Activated CD8-positive, alpha-beta T cell treated with anti-CD3 and anti-CD28 coated beads, Interleukin-2, amount 10 ng/mL, durations not matched to agents 7 days and 5 days (primary cell): ENCODE data around the gene TVP23A. TPM values are rescaled to one million over a fixed set of nuclear protein-coding genes. Genes with fewer than 3 reads are reported as not detected.
"Not testable (repeated sequence)": the region's sequence is repeated elsewhere in the genome, so short reads cannot be mapped to it uniquely, and the experiment has no call there.

Experiments
- ATAC-seq: fragments of 150-1000 bp; cut with Tn5 transposase; one replicate; pipeline ENCODE4 v1.10.0; 2021; ENCODE audit warnings: moderate library complexity
- CTCF ChIA-PET: fragments of 350-600 bp; sonication (Branson Sonifier 250); formaldehyde crosslinking; loops from one replicate; lab custom pipeline; 2021; ENCODE audit warnings: antibody characterized with exemption; lab: Charles Lee
- POLR2A ChIA-PET: fragments of 350-600 bp; sonication (Branson Sonifier 250); formaldehyde crosslinking; loops from one replicate; lab custom pipeline; 2021; ENCODE audit warnings: antibody characterized with exemption; lab: Charles Lee
- DNase-seq: peaks from one replicate; pipeline ENCODE4 v3.0.0-alpha.2; 2020
- H3K27ac Mint-ChIP-seq: one replicate; pipeline ENCODE4 v1.8.0; 2021; ENCODE audit warnings: mild to moderate bottlenecking, mixed read lengths
- H3K27me3 Mint-ChIP-seq: one replicate; pipeline ENCODE4 v1.8.0; 2021; ENCODE audit warnings: low read depth, mixed read lengths
- H3K36me3 Mint-ChIP-seq: one replicate; pipeline ENCODE4 v1.8.0; 2021; ENCODE audit warnings: low read depth, mixed read lengths
- H3K4me1 Mint-ChIP-seq: one replicate; pipeline ENCODE4 v1.8.0; 2021; ENCODE audit warnings: low read depth, mixed read lengths
- H3K4me3 Mint-ChIP-seq: one replicate; pipeline ENCODE4 v1.8.0; 2021; ENCODE audit warnings: mild to moderate bottlenecking, mixed read lengths
- H3K9me3 Mint-ChIP-seq: one replicate; pipeline ENCODE4 v1.8.0; 2022; ENCODE audit warnings: mixed read lengths; ENCODE audit not compliant: insufficient read depth
- total RNA-seq, 2 experiments: library from RNA; stranded (reverse); gene quantifications; one replicate each; pipeline ENCODE4 v1.2.3, GENCODE V29; 2021

The TVP23A gene
- total RNA-seq, 2 experiments from 2014 or later = not detected

DNA sequence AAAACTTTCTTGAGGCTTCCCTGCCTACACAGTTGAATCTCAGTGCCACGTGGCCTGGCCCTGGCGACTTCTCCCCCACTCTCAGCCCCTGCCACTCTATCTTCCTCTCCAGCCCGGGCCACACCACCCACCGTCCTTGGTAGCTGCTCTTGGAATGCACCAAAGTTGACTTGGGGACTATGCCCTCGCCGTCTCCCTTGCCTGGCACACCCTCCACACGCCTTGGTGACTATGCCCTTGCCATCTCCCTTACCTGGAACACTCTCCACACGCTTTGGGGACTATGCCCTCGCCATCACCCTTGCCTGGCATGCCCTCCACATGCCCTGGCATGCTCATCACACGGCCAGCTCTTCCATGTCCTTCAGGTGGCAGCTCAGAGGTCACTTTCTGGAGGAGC, 15.5 kb upstream of the TVP23A start:
- peaks cover 24% of the 10 kb centered on the region for H3K27me3 Mint-ChIP-seq
- ChIA-PET CTCF (no interaction called here), POLR2A (no interaction called here)
- DNase-seq (no peak), ATAC-seq (no peak)
- H3K9me3 Mint-ChIP-seq = no peaks in the 10 kb centered on the region
- no peaks in the 10 kb centered on the region for H3K36me3 Mint-ChIP-seq
- no peaks in the 10 kb centered on the region for H3K4me1 Mint-ChIP-seq
- H3K27ac Mint-ChIP-seq = no peak overlapping the region
- no peak overlapping the region for H3K4me3 Mint-ChIP-seq

DNA sequence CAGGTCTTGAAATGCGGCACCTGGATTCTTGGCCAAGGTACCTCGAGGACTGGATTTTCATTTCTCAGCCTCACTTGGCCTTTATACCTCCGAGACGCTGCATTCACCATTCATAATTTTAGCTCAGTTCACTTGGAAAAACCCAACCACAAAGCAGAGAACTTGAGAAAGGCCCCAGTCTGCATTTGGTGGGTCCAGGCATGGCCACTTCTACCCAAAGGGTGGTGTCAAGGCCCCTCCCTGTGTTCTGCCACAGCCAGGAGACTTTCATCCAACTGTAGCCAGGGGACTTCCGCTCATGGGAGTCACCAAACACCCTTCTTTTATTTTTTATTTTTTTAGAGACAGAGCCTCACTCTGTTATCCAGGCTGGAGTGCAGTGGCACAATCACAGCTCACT, 14.7 kb upstream of the TVP23A start:
- Mint-ChIP-seq H3K4me3 (no peak overlapping the region), H3K4me1 (no peaks in the 10 kb centered on the region), H3K27ac (no peak overlapping the region), H3K27me3 (peaks cover 25% of the 10 kb centered on the region), H3K9me3 (no peaks in the 10 kb centered on the region), H3K36me3 (no peaks in the 10 kb centered on the region)
- no peak for DNase-seq
- no peak for ATAC-seq
- ChIA-PET POLR2A (no interaction called here), CTCF (no interaction called here)

DNA sequence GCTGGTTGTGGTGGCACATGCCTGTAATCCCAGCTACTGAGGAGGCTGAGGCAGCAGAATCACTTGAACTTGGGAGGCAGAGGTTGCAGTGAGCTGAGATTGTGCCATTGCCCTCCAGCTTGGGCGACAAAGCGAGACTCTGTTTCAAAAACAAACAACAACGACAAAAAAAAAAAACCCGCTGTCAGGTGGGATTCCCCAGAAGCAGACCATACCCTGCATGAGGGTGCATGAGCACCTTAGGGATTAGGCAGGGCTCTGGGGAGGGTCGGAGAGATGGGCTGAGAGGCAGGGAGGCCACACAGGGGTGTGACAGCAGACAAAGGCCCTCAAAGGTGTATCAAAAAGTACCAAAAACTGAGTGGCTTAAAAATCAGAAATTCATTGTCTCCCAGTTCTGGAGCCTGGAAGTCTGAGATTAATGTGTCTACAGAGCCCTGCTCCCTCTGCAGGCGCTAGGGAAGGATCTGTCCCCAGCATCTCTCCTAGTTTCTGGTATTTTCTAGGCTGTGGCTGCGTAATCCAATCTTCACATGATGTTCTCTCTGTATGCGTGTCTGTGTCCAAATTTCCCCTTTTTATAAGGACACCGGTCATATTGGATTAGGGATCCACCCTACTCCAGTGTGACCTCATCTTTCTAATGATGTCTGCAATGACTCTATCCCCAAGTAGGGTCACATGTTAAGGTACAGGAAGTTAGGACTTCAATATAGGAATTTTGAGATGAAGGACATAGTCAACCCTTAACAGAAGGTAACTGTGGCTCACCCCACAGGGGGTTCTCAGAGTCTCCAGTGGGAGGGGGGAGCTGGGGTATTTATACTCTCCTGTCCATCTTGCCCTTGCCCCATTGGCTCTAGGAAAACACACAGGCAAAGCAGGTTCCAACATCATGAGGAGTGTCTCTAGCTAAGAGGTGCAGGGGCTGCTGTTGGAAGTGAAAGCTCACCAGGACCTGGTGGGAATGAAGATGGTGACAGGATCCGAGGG, 13.6 kb upstream of the TVP23A start:
- DNase-seq (no peak), ATAC-seq (no peak)
- Mint-ChIP-seq H3K36me3 (no peaks in the 10 kb centered on the region), H3K27ac (no peak overlapping the region), H3K4me1 (no peaks in the 10 kb centered on the region), H3K4me3 (no peak overlapping the region), H3K27me3 (peaks cover 22% of the 10 kb centered on the region), H3K9me3 (no peaks in the 10 kb centered on the region)
- POLR2A ChIA-PET = no interaction called here
- CTCF ChIA-PET = no interaction called here

DNA sequence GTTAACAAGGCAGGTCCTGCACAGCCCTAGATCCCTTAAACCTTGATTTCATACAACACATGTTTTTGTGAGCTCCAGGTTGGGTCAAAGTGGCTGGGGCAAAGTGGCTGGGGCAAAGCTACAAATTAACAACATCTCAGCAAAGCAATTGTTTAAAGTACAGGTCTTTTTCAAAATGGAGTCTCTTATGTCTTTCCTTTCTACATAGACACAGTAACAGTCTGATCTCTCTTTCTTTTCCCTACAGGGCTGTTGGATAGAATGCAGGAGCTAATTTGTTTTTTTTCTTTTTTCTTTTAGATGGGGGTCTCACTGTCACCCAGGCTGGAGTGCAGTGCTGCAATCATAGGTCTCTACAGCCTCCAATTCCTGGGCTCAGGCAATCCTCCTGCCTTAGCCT, 11.6 kb upstream of the TVP23A start:
- H3K4me3 Mint-ChIP-seq, H3K4me1 Mint-ChIP-seq, ATAC-seq, H3K9me3 Mint-ChIP-seq, POLR2A ChIA-PET, H3K36me3 Mint-ChIP-seq, CTCF ChIA-PET, H3K27ac Mint-ChIP-seq, DNase-seq: not testable (repeated sequence)
- H3K27me3 Mint-ChIP-seq = peaks cover 20% of the 10 kb centered on the region

- H3K4me3 Mint-ChIP-seq, DNase-seq: not testable (repeated sequence)
Measured at GRCh38 chr16:10829390-10830098, 10.9 kb upstream of the TVP23A start.

DNA sequence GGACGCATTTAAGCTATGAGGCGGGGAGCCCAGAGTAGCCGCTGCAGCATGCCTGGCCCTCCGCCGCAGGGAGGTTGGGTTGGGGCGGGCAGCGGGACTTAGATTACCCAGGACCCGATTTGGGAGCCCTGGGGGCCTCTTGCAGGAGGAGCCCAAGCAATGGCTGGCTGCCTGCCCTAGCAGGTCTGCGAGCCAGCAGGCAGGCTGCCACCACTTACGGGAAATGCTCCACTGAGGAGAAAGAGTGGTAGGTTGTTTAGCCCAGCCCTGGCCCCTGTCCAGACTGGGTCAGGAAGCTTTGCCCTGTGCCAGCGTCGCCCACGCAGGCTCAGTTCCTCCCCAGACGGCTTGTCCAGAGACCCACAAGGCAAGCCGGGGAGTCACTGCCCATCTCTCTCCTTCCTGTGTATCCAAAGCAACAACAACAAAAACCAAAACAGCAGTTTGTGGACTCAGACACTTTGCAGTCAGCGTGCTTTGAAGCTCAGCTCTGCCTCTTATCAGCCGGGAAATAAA, 10.3 kb upstream of the TVP23A start:
- no peaks in the 10 kb centered on the region for H3K4me1 Mint-ChIP-seq
- no peaks in the 10 kb centered on the region for H3K9me3 Mint-ChIP-seq
- H3K27me3 Mint-ChIP-seq = peaks cover 15% of the 10 kb centered on the region
- ChIA-PET CTCF (no interaction called here), POLR2A (no interaction called here)
- DNase-seq (no peak), ATAC-seq (no peak)
- H3K4me3 Mint-ChIP-seq = no peak overlapping the region
- H3K27ac Mint-ChIP-seq = no peak overlapping the region
- no peaks in the 10 kb centered on the region for H3K36me3 Mint-ChIP-seq

More at GRCh38 chr16:10829390-10830098, 10.9 kb upstream of the TVP23A start:
- H3K4me1 Mint-ChIP-seq, H3K9me3 Mint-ChIP-seq, H3K27ac Mint-ChIP-seq, H3K36me3 Mint-ChIP-seq, POLR2A ChIA-PET, CTCF ChIA-PET, ATAC-seq: not testable (repeated sequence)
- peaks cover 16% of the 10 kb centered on the region for H3K27me3 Mint-ChIP-seq

GRCh38 chr16:10827691-10828341, 9.2 kb upstream of the TVP23A start:
- no peak for DNase-seq
- CTCF ChIA-PET = no interaction called here
- H3K9me3 Mint-ChIP-seq = no peaks in the 10 kb centered on the region
- no peak overlapping the region for H3K27ac Mint-ChIP-seq
- POLR2A ChIA-PET = no interaction called here
- no peak overlapping the region for H3K4me3 Mint-ChIP-seq
- no peaks in the 10 kb centered on the region for H3K4me1 Mint-ChIP-seq
- ATAC-seq = no peak
- peaks cover 15% of the 10 kb centered on the region for H3K27me3 Mint-ChIP-seq
- no peaks in the 10 kb centered on the region for H3K36me3 Mint-ChIP-seq

DNA sequence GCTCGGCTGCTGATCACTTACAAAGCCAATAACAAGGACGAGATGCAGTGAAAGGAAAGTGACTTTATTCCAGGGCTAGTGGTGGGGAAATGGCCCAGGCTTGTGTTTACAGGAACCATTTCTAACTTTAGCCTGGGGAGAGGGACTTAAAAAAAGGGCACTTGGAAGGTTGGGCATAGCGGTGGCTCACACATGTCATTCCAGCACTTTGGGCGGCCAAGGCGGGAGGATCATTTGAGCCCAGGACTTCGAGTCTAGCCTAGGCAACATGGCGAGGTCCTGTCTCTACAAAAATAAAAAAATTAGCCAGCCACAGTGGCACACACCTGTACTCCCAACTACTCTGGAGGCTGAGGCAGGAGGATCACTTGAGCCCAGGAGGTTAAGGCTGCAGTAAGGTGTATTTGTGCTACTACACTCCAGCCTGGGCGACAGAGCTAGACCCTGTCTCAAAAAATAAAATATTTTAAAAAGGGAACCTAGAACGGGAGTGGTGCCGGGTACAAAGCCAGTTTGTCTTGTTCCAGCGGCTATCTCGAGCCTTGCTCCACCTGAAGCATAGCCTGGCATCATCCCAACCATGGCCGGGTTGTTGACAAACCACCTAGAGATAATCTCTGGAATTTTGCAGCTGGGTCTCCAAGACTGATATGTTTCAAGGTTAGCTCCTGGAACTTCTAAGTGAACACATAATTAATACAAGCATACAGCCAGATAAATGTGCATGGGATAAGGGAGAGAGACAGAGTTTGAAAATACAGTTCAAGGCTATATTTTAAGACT, 5.7 kb upstream of the TVP23A start:
- Mint-ChIP-seq H3K4me1 (no peaks in the 10 kb centered on the region), H3K27me3 (peaks cover 8% of the 10 kb centered on the region), H3K4me3 (no peak overlapping the region), H3K36me3 (no peaks in the 10 kb centered on the region), H3K27ac (no peak overlapping the region), H3K9me3 (no peaks in the 10 kb centered on the region)
- CTCF ChIA-PET = no interaction called here
- POLR2A ChIA-PET = no interaction called here
- ATAC-seq (no peak), DNase-seq (no peak)

DNA sequence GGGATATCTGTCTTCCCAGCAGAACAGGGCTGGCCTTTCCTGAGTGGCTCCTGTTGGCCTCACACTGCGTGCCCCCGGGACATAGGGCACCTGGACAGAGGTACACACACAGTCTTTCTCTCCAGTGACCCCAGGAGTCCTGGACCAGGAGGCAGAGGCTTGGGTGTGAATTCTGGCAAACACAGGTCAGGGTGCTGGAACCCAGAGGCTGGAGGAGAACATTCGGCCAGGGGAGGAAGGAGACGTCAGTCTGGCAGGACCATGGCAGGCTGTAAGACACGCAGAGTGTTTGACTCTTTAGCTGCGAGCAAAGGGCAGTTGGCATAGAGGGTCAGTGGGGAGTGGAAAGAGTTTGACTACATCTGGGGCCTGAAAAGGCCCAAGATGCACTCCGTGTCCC, 4.1 kb upstream of the TVP23A start:
- no peak overlapping the region for H3K27ac Mint-ChIP-seq
- H3K9me3 Mint-ChIP-seq = no peaks in the 10 kb centered on the region
- DNase-seq = no peak
- H3K4me1 Mint-ChIP-seq = no peaks in the 10 kb centered on the region
- peaks cover 5% of the 10 kb centered on the region for H3K27me3 Mint-ChIP-seq
- no peak for ATAC-seq
- ChIA-PET POLR2A (no interaction called here), CTCF (no interaction called here)
- H3K4me3 Mint-ChIP-seq = no peak overlapping the region
- no peaks in the 10 kb centered on the region for H3K36me3 Mint-ChIP-seq

DNA sequence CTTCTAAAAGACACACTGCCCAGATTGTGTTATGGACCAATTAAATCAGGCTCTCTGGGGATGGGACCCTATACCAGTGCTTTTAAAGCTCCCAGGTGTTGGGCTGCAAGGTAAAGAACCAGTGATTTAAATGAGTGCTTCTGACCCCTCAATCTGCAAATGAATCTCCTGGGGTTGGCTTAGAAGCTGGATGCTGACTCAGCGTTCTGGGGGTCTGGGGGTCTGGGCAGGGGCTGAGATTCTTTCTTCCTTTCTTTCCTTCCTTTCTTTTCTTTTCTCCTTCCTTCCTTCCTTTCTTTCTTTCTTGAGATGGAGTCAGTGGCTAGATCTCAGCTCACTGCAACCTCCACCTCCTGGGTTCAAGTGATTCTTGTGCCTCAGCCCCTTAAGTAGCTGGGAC, 2.0 kb upstream of the TVP23A start:
- ATAC-seq (no peak), DNase-seq (no peak)
- no peaks in the 10 kb centered on the region for H3K4me1 Mint-ChIP-seq
- no peak overlapping the region for H3K4me3 Mint-ChIP-seq
- no peaks in the 10 kb centered on the region for H3K36me3 Mint-ChIP-seq
- CTCF ChIA-PET = interaction anchor here (1.7 kb wide), 1 partner anchor 307 kb away, joined by 3 read pairs; no protein-coding TSS in a partner anchor
- no peaks in the 10 kb centered on the region for H3K9me3 Mint-ChIP-seq
- H3K27ac Mint-ChIP-seq = no peak overlapping the region
- POLR2A ChIA-PET = no interaction called here
- H3K27me3 Mint-ChIP-seq = peaks cover 12% of the 10 kb centered on the region

DNA sequence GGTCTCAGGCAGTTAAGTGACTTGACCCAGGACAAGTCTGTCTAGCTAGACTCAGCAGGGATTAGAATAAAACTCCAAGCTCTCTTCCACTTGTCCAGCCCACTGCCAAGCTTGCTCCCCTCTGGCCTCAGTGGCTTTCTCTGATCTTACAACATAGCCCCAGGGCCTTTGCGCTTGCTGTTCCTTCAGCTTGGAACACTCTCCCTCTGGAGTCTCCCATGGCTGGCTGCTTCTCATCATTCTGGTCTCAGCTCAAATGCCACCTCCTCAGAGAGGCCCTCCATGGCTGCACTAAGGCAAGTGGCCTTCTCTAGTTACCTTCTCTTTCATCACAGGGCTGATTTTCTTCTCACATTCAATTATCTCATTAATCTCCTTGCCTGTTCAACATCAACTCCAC, 1.1 kb downstream of the TVP23A start:
- Mint-ChIP-seq H3K27me3 (peaks cover 14% of the 10 kb centered on the region), H3K4me1 (no peaks in the 10 kb centered on the region), H3K9me3 (no peaks in the 10 kb centered on the region), H3K4me3 (no peak overlapping the region), H3K27ac (no peak overlapping the region), H3K36me3 (no peaks in the 10 kb centered on the region)
- no peak for ATAC-seq
- no peak for DNase-seq
- POLR2A ChIA-PET = no interaction called here
- CTCF ChIA-PET = no interaction called here
